Measurements from ENCODE around the gene PEAK3. TPM values are rescaled to one million over a fixed set of nuclear protein-coding genes. Genes with fewer than 3 reads are reported as not detected.
A peak's percentile ranks its signal among the peaks of the same experiment; 100 is the strongest.

PEAK3 gene
- total and polyA plus RNA-seq, 9 of the 15 experiments (the other 6 are each of a cell fraction or from before 2014, with no cell fraction given), result 0.07 to 0.40 TPM; not detected in 7

- no peak for TF ChIP-seq TFAM (CRISPR knock-in tag; conservative IDR thresholded peaks at IDR 0.05)
- TF ChIP-seq ETV6 (IDR thresholded peaks at IDR 0.05; ENCODE audit: borderline replicate concordance in 1 of 2, low read depth in 2 of 2, low read length in 1 of 2), result no peak
- no peak for TF ChIP-seq ETV6 (CRISPR knock-in tag; IDR thresholded peaks at IDR 0.05; ENCODE audit: borderline replicate concordance)
- no peak for TF ChIP-seq SIRT6 (IDR thresholded peaks at IDR 0.05; ENCODE audit: low read depth, low read length)
- TF ChIP-seq DNMT1 (IDR thresholded peaks at IDR 0.05), result no peak
- no peak for TF ChIP-seq MXI1 (IDR thresholded peaks at IDR 0.05; ENCODE audit: low read depth, low read length)
- peak; percentile 49 for TF ChIP-seq HMGN3 (IDR thresholded peaks at IDR 0.05; ENCODE audit: borderline replicate concordance, extremely low read depth, insufficient read length, low read depth, low read length)
- TF ChIP-seq SUPT5H (IDR thresholded peaks at IDR 0.05), result 0 out of 2 replicates have a peak, but pooled peaks have one; percentile 17
These were observed 32.7 kb downstream of the PEAK3 start, which contains the start of gene AMH (continued) for GRCh38 chr19:2249010-2249866.

DNA sequence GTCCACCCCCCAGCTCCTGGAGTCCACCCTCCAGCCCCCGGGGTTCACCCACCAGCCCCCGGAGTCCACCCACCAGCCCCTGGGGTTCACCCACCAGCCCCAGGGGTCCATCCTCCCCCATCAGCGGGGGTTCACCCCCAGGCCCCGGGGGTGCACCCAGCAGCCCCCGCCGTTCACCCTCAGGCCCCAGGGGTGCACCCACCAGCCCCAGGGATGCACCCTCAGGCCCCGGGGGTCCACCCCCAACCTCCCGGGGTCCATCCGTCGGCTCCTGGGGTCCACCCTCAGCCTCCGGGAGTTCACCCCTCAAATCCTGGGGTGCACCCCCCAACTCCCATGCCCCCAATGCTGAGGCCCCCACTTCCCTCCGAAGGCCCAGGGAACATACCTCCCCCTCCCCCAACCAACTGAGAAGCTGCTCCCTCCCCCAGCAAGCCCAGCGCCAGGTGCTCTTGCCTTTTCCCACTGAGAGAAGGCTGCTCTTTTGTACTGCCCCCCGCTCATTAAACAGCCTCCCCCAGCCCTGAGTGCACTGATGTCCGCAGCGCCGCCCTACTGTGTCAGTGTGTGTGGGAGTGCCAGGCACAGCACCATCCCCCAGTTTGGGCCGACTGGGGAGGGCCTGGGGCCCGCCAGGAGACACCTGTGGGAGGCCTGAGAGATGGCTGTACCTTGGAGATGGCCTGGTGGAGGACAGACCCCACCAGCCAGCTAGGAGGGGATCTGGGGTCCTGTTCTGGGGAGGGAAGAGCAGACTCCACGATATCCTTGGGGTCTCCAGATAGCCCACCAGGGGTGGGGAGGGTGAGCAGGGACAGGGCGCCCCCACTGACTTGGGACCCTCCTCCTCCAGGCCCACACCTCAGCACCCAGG is 33.6 kb downstream of the PEAK3 start:
- ATAC-seq (peak; percentile 25), FAIRE-seq (no peak), DNase-seq (ENCODE audit: extremely low read depth in 1 of 4, low spot score in 3 of 4) (no peak)
- in situ Hi-C loops (cut with MboI), result no loop called here
- Histone ChIP-seq H3K4me1 (replicated peaks in 1 of 2; ENCODE audit: control insufficient read depth in 2 of 2, insufficient read depth in 2 of 2, low read length in 2 of 2) (peaks cover 0 to 71% of the 10 kb centered on the region in 2 experiments; a peak in 2 of 5 replicates), H3K79me2 (ENCODE audit: control insufficient read depth, insufficient read depth, low read length) (peaks cover 9% of the 10 kb centered on the region), H3K9me1 (ENCODE audit: control insufficient read depth, insufficient read depth, low read length) (no peaks in the 10 kb centered on the region), H3K4me2 (ENCODE audit: insufficient read depth, low read length) (no peak overlapping the region), H3K27me3 (ENCODE audit: control insufficient read depth in 2 of 2, insufficient read depth in 2 of 2, low read length in 2 of 2) (no peaks in the 10 kb centered on the region), H3K9me3 (replicated peaks; ENCODE audit: control insufficient read depth, insufficient read depth, low read depth, low read length) (no peaks in the 10 kb centered on the region), H3K9ac (ENCODE audit: insufficient read depth in 1 of 2, low read depth in 2 of 2, low read length in 2 of 2) (no peak overlapping the region), H2AFZ (ENCODE audit: low read depth, low read length) (no peak overlapping the region), H3K4me3 (no peak overlapping the region), H3K27ac (ENCODE audit: extremely low read depth, low read depth, low read length) (no peak overlapping the region), H3K36me3 (ENCODE audit: control insufficient read depth, insufficient read depth, low read length) (peaks cover 61% of the 10 kb centered on the region; the same call in 2 of the 3 replicates), H4K20me1 (replicated peaks; ENCODE audit: control insufficient read depth, insufficient read depth, low read length) (peaks cover 2% of the 10 kb centered on the region; the same call in 1 of the 2 replicates)
- ChIA-PET CTCF (ENCODE audit: low intra/inter-chr PET ratio) (no interaction called here), POLR2A (interaction anchor here (1.1 to 3.3 kb wide), 4 partner anchors 9 to 24 kb away, joined by 4 to 35 read pairs (median 13); no protein-coding TSS in a partner anchor)
- WGBS (ENCODE audit: insufficient coverage, low coverage, missing lambda C conversion rate), result 77% methylated on average over 6 of the region's 21 CpGs
- TF ChIP-seq POLR2G (IDR thresholded peaks at IDR 0.05; ENCODE audit: low read depth, low read length) (peak; percentile 1; the same call in 1 of the 2 replicates), ZKSCAN1 (IDR thresholded peaks at IDR 0.05; ENCODE audit: low read depth, low read length) (peak; percentile 68; the same call in 1 of the 2 replicates), POLR2AphosphoS5 (IDR thresholded peaks at IDR 0.05; ENCODE audit: control insufficient read depth, insufficient read depth, low read depth, low read length) (0 out of 2 replicates have a peak, but pooled peaks have one; percentile 5), ZBTB7A (IDR thresholded peaks at IDR 0.05; ENCODE audit: borderline replicate concordance, control insufficient read depth, low read depth, low read length) (peak; percentile 58; the same call in 1 of the 2 replicates), ZNF551 (CRISPR knock-in tag; IDR thresholded peaks at IDR 0.05) (no peak), RBFOX2 (IDR thresholded peaks at IDR 0.05; ENCODE audit: low read depth, low read length) (peak; percentile 28; the same call in 1 of the 2 replicates)
- BruUV-seq (replicated peaks), result TSS peak; percentile 52
- intact Hi-C loops (cut with micrococcal nuclease), result no loop called here
